ENCODE data around the gene BABAM2. TPM values are rescaled to one million over a fixed set of nuclear protein-coding genes. Genes with fewer than 3 reads are reported as not detected.
A peak's percentile ranks its signal among the peaks of the same experiment; 100 is the strongest.

BABAM2 gene
- total RNA-seq, 1 donor from 2014 or later: 28.5 TPM

- no peak for DNase-seq (ENCODE audit: low read depth)
- Mint-ChIP-seq H3K36me3 (ENCODE audit: low read depth, unreplicated experiment) (no peaks in the 10 kb centered on the region), H3K4me3 (ENCODE audit: unreplicated experiment) (no peak overlapping the region), H3K9me3 (ENCODE audit: unreplicated experiment) (no peaks in the 10 kb centered on the region), H3K4me1 (ENCODE audit: low read depth, unreplicated experiment) (peaks cover 27% of the 10 kb centered on the region), H3K27me3 (ENCODE audit: low read depth, unreplicated experiment) (no peaks in the 10 kb centered on the region), H3K27ac (ENCODE audit: unreplicated experiment) (peak overlapping the region; percentile 75)
- no peak overlapping the region for H3K27ac ChIP-seq (ENCODE audit: low read depth, low read length)
- no peaks in the 10 kb centered on the region for H4K20me1 ChIP-seq (ENCODE audit: insufficient read depth, low read length)
- no peaks in the 10 kb centered on the region for H3K9me3 ChIP-seq (ENCODE audit: insufficient read depth, low read depth, low read length)
- peaks cover 14% of the 10 kb centered on the region for H3K4me1 ChIP-seq (ENCODE audit: insufficient read depth, low read length)
- no peaks in the 10 kb centered on the region for H3K27me3 ChIP-seq (ENCODE audit: insufficient read depth, low read length)
- no peak for TF ChIP-seq EZH2 (IDR thresholded peaks at IDR 0.05; ENCODE audit: insufficient read depth, low read length)
- no peak for TF ChIP-seq CTCF (IDR thresholded peaks at IDR 0.05; ENCODE audit: insufficient read depth, low read depth, low read length)
- H3K36me3 ChIP-seq (ENCODE audit: insufficient read depth, low read length): no peaks in the 10 kb centered on the region
- H3K79me2 ChIP-seq (ENCODE audit: insufficient read depth, low read length): no peaks in the 10 kb centered on the region
- H3K4me3 ChIP-seq (ENCODE audit: insufficient read depth, low read depth, low read length): no peak overlapping the region
- peak; percentile 54 for FAIRE-seq
- no peak overlapping the region for H3K9ac ChIP-seq (ENCODE audit: low read length)
- H3K4me2 ChIP-seq (ENCODE audit: low read length): peak overlapping the region; percentile 72
- no peak overlapping the region for H2AFZ ChIP-seq (ENCODE audit: low read depth, low read length)
Measured at GRCh38 chr2:28089486-28089885, 199.0 kb downstream of the BABAM2 start.

- Histone ChIP-seq H3K9me3 (ENCODE audit: insufficient read depth, low read depth, low read length) (no peaks in the 10 kb centered on the region), H3K4me1 (ENCODE audit: insufficient read depth, low read length) (peaks cover 10% of the 10 kb centered on the region), H2AFZ (ENCODE audit: low read depth, low read length) (no peak overlapping the region), H3K79me2 (ENCODE audit: insufficient read depth, low read length) (no peaks in the 10 kb centered on the region), H3K27ac (ENCODE audit: low read depth, low read length) (no peak overlapping the region), H3K36me3 (ENCODE audit: insufficient read depth, low read length) (no peaks in the 10 kb centered on the region), H3K4me2 (ENCODE audit: low read length) (no peak overlapping the region), H3K9ac (ENCODE audit: low read length) (no peak overlapping the region), H3K4me3 (ENCODE audit: insufficient read depth, low read depth, low read length) (no peak overlapping the region), H3K27me3 (ENCODE audit: insufficient read depth, low read length) (no peaks in the 10 kb centered on the region), H4K20me1 (ENCODE audit: insufficient read depth, low read length) (no peaks in the 10 kb centered on the region)
- H3K4me1 Mint-ChIP-seq (ENCODE audit: low read depth, unreplicated experiment): peaks cover 33% of the 10 kb centered on the region
- no peak for FAIRE-seq
- H3K9me3 Mint-ChIP-seq (ENCODE audit: unreplicated experiment): no peaks in the 10 kb centered on the region
- H3K27me3 Mint-ChIP-seq (ENCODE audit: low read depth, unreplicated experiment): no peaks in the 10 kb centered on the region
- no peak overlapping the region for H3K4me3 Mint-ChIP-seq (ENCODE audit: unreplicated experiment)
- no peak for DNase-seq (ENCODE audit: low read depth)
- no peak overlapping the region for H3K27ac Mint-ChIP-seq (ENCODE audit: unreplicated experiment)
- no peaks in the 10 kb centered on the region for H3K36me3 Mint-ChIP-seq (ENCODE audit: low read depth, unreplicated experiment)
- TF ChIP-seq EZH2 (IDR thresholded peaks at IDR 0.05; ENCODE audit: insufficient read depth, low read length) (no peak), CTCF (IDR thresholded peaks at IDR 0.05; ENCODE audit: insufficient read depth, low read depth, low read length) (no peak)
Measured at GRCh38 chr2:28093308-28093707, 202.8 kb downstream of the BABAM2 start.

GRCh38 chr2:28093768-28094167 lies 203.2 kb downstream of the BABAM2 start:
- Histone ChIP-seq H3K4me1 (ENCODE audit: insufficient read depth, low read length) (peaks cover 7% of the 10 kb centered on the region), H4K20me1 (ENCODE audit: insufficient read depth, low read length) (no peaks in the 10 kb centered on the region), H3K4me3 (ENCODE audit: insufficient read depth, low read depth, low read length) (no peak overlapping the region), H3K4me2 (ENCODE audit: low read length) (no peak overlapping the region), H3K36me3 (ENCODE audit: insufficient read depth, low read length) (no peaks in the 10 kb centered on the region), H2AFZ (ENCODE audit: low read depth, low read length) (no peak overlapping the region), H3K9me3 (ENCODE audit: insufficient read depth, low read depth, low read length) (no peaks in the 10 kb centered on the region), H3K9ac (ENCODE audit: low read length) (no peak overlapping the region), H3K79me2 (ENCODE audit: insufficient read depth, low read length) (no peaks in the 10 kb centered on the region), H3K27me3 (ENCODE audit: insufficient read depth, low read length) (no peaks in the 10 kb centered on the region), H3K27ac (ENCODE audit: low read depth, low read length) (no peak overlapping the region)
- no peak for DNase-seq (ENCODE audit: low read depth)
- H3K4me1 Mint-ChIP-seq (ENCODE audit: low read depth, unreplicated experiment): peaks cover 34% of the 10 kb centered on the region
- TF ChIP-seq CTCF (IDR thresholded peaks at IDR 0.05; ENCODE audit: insufficient read depth, low read depth, low read length) (no peak), EZH2 (IDR thresholded peaks at IDR 0.05; ENCODE audit: insufficient read depth, low read length) (no peak)
- no peak for FAIRE-seq
- no peaks in the 10 kb centered on the region for H3K9me3 Mint-ChIP-seq (ENCODE audit: unreplicated experiment)
- no peaks in the 10 kb centered on the region for H3K36me3 Mint-ChIP-seq (ENCODE audit: low read depth, unreplicated experiment)
- H3K27ac Mint-ChIP-seq (ENCODE audit: unreplicated experiment): no peak overlapping the region
- no peak overlapping the region for H3K4me3 Mint-ChIP-seq (ENCODE audit: unreplicated experiment)
- no peaks in the 10 kb centered on the region for H3K27me3 Mint-ChIP-seq (ENCODE audit: low read depth, unreplicated experiment)
